Spleen (tissue), 11 donors: Measurements from ENCODE around the gene ADA. TPM values are rescaled to one million over a fixed set of nuclear protein-coding genes. Genes with fewer than 3 reads are reported as not detected.

Experiments
- DNase-seq: peaks from one replicate; pipeline ENCODE4 v3.0.0-alpha.2; 2020
- H3K27ac ChIP-seq, 8 donors: fragments of 200-600 bp; sonication (generic) in 7 of 8; 1 replicate in 4 of 8; 2 replicates in 4 of 8; pipeline versions ENCODE4 v1.5.0 to v1.8.0; 2016 to 2021; ENCODE audit warnings: inconsistent platforms in 4 of 8, mild to moderate bottlenecking in 4 of 8, moderate library complexity in 1 of 8
- H3K27me3 ChIP-seq, 7 donors: fragments of 200-600 bp; sonication (generic) in 6 of 7; replicated peaks in 1 of 7; 1 replicate in 4 of 7; 2 replicates in 3 of 7; pipeline versions ENCODE4 v1.5.0 to v1.8.0; 2016 to 2021; ENCODE audit warnings: inconsistent platforms in 3 of 7, mild to moderate bottlenecking in 1 of 7
- H3K36me3 ChIP-seq, 6 donors: fragments of 200-600 bp; sonication (generic) in 5 of 6; 1 replicate in 4 of 6; 2 replicates in 2 of 6; pipeline versions ENCODE4 v1.5.0 to v1.8.0; 2016 to 2021; ENCODE audit warnings: inconsistent platforms in 2 of 6
- H3K4me1 ChIP-seq, 6 donors: fragments of 200-600 bp; sonication (generic) in 5 of 6; 1 replicate in 3 of 6; 2 replicates in 3 of 6; pipeline versions ENCODE4 v1.5.0 to v1.8.0; 2016 to 2021; ENCODE audit warnings: inconsistent platforms in 3 of 6
- H3K4me3 ChIP-seq, 8 donors: fragments of 200-600 bp; sonication (generic) in 7 of 8; 1 replicate in 4 of 8; 2 replicates in 4 of 8; pipeline versions ENCODE4 v1.5.0 to v1.8.0; 2016 to 2021; ENCODE audit warnings: inconsistent platforms in 4 of 8, mild to moderate bottlenecking in 4 of 8, moderate library complexity in 2 of 8
- H3K9me3 ChIP-seq, 8 donors: fragments of 200-600 bp; sonication (generic) in 7 of 8; 1 replicate in 4 of 8; 2 replicates in 4 of 8; pipeline versions ENCODE4 v1.5.0 to v1.8.0; 2016 to 2021; ENCODE audit warnings: inconsistent platforms in 4 of 8
- CTCF ChIP-seq, 11 experiments: fragments of 200-600 bp in 7 of 11; fragments of 450-650 bp in 4 of 11; sonication (generic) in 4 of 11; IDR thresholded peaks in 8 of 11; conservative IDR thresholded peaks in 3 of 11; 1 replicate in 7 of 11; 2 replicates in 4 of 11; pipeline versions ENCODE4 v1.4.0 to v1.8.0; 2016 to 2021; ENCODE audit warnings: antibody characterized with exemption in 11 of 11, inconsistent platforms in 4 of 11, mild to moderate bottlenecking in 1 of 11
- POLR2A ChIP-seq, 3 donors: fragments of 450-650 bp; IDR thresholded peaks; one replicate each; pipeline ENCODE4 v1.5.1; 2017; ENCODE audit warnings: antibody characterized with exemption in 3 of 3, mild to moderate bottlenecking in 1 of 3
- POLR2AphosphoS5 ChIP-seq, 3 donors: sonication (generic); formaldehyde crosslinking; IDR thresholded peaks; one replicate each; pipeline ENCODE4 v1.5.1; 2017; ENCODE audit warnings: antibody characterized with exemption in 3 of 3
- WGBS, 5 donors: extraction: QIAGEN DNeasy Blood & Tissue Kit in 3 of 5; methylation state at CpG; one replicate each; pipeline versions ENCODE4 v1.1.5 to v1.1.7; 2013 to 2018; 5-methylcytosine and 5-hydroxymethylcytosine counted together
- intact Hi-C: fragments of 100-400 bp; cut with DNase I; formaldehyde crosslinking; loops from one replicate; pipeline ENCODE4 v1.15.0; 2023; ENCODE audit warnings: low total_unique reads
- polyA plus RNA-seq, 3 donors: library from polyadenylated mRNA; stranded (reverse); fragments of 200-250 nt; gene quantifications; one replicate each; pipeline ENCODE4 v1.2.1, GENCODE V29; 2013
- total RNA-seq, 7 donors: library from RNA; depleted of rRNA in 3 of 7; stranded (reverse); fragments of >200 nt in 3 of 7; fragmentation: NEBNext Ultra II Directional in 4 of 7; extraction: Animal tissue kit (Norgen Biotek cat#: 25700) in 4 of 7; gene quantifications; one replicate each; pipeline versions ENCODE4 v1.1.0 to v1.2.1, GENCODE V29; 2016 to 2021
- donor health status: healthy with polysubstance abuse.
- donor health status: DM: no; HTN: no; CAD: no; lungs with moderate emphysema.
- donor health status: DM: no; HTN: no; CAD: no.
- donor health status: Bipolar disorder and iron deficiency.
- donor health status: healthy.
- donor health status: DM: no; HTN: no; CAD: no.
- donor health status: DM: yes; HTN: yes; CAD: no.

The ADA gene
- total and polyA plus RNA-seq, 10 donors = 14.8 to 30.4 (median 22.5) TPM

GRCh38 chr20:44633187-44633810, 18.2 kb downstream of the ADA start:
- H3K27me3 ChIP-seq = no peaks in the 10 kb centered on the region
- TF ChIP-seq POLR2AphosphoS5 (IDR thresholded peaks at IDR 0.05) (no peak), POLR2A (IDR thresholded peaks at IDR 0.05) (no peak), CTCF (IDR thresholded peaks at IDR 0.05 in 8 of 11, conservative IDR thresholded peaks at IDR 0.05 in 3 of 11) (no peak)
- whole genome bisulfite sequencing, 5 donors = 82 to 94% (median 87%) methylated on average over 3 of the region's 3 CpGs
- intact Hi-C loops = no loop called here
- peaks cover 0 to 43% (median 6%) of the 10 kb centered on the region in 6 donors for H3K36me3 ChIP-seq
- H3K9me3 ChIP-seq = no peaks in the 10 kb centered on the region
- H3K27ac ChIP-seq = no peak overlapping the region
- H3K4me1 ChIP-seq = peaks cover 0 to 17% (median 0%) of the 10 kb centered on the region in 6 donors
- no peak overlapping the region for H3K4me3 ChIP-seq
- DNase-seq = no peak

GRCh38 chr20:44632103-44632752, 19.3 kb downstream of the ADA start:
- Histone ChIP-seq H3K36me3 (peaks cover 0 to 50% (median 6%) of the 10 kb centered on the region in 6 donors), H3K4me1 (peaks cover 0 to 9% (median 0%) of the 10 kb centered on the region in 6 donors), H3K9me3 (no peaks in the 10 kb centered on the region), H3K4me3 (no peak overlapping the region), H3K27ac (no peak overlapping the region), H3K27me3 (no peaks in the 10 kb centered on the region)
- no peak for TF ChIP-seq POLR2A (IDR thresholded peaks at IDR 0.05)
- TF ChIP-seq CTCF (IDR thresholded peaks at IDR 0.05 in 8 of 11, conservative IDR thresholded peaks at IDR 0.05 in 3 of 11) = no peak
- TF ChIP-seq POLR2AphosphoS5 (IDR thresholded peaks at IDR 0.05) = no peak
- no peak for DNase-seq
- intact Hi-C loops = no loop called here
- 70 to 80% (median 77%) methylated on average over 8 of the region's 8 CpGs for WGBS, 5 donors

DNA sequence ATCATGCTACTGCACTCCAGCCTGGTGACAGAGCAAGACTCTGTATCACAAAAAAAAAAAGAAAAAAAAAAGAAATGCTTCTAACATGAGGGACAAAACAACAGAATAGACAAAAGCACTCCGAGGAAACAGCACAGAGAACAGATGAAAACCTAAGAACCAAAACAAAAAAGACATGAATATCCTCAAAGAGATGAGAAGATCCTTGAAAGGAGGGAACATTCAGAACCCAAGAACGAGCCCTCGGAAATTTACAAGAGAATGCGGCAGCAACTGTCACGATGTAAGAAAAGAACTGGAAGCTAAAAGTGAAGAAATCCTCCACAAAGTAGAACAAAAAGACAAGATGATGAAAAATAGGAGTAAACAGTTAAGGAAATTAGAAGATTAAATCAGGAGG, 21.2 kb downstream of the ADA start:
- 92 to 98% (median 95%) methylated on average over 5 of the region's 5 CpGs for WGBS, 5 donors
- no peak overlapping the region for H3K27ac ChIP-seq
- H3K4me3 ChIP-seq = no peak overlapping the region
- no peaks in the 10 kb centered on the region for H3K27me3 ChIP-seq
- H3K36me3 ChIP-seq = peaks cover 0 to 51% (median 6%) of the 10 kb centered on the region in 6 donors
- intact Hi-C loops = no loop called here
- H3K9me3 ChIP-seq = no peaks in the 10 kb centered on the region
- TF ChIP-seq POLR2AphosphoS5 (IDR thresholded peaks at IDR 0.05) (no peak), POLR2A (IDR thresholded peaks at IDR 0.05) (no peak), CTCF (IDR thresholded peaks at IDR 0.05 in 8 of 11, conservative IDR thresholded peaks at IDR 0.05 in 3 of 11) (no peak)
- no peak for DNase-seq
- peaks cover 0 to 5% (median 0%) of the 10 kb centered on the region in 6 donors for H3K4me1 ChIP-seq

GRCh38 chr20:44629542-44629941, 22.0 kb downstream of the ADA start:
- Histone ChIP-seq H3K9me3 (no peaks in the 10 kb centered on the region), H3K4me3 (no peak overlapping the region), H3K4me1 (peaks cover 0 to 5% (median 0%) of the 10 kb centered on the region in 6 donors), H3K27ac (no peak overlapping the region), H3K27me3 (no peaks in the 10 kb centered on the region), H3K36me3 (peaks cover 0 to 50% (median 4%) of the 10 kb centered on the region in 6 donors)
- WGBS, 5 donors = 73 to 85% (median 81%) methylated on average over 9 to 10 of the region's 10 CpGs
- no peak for DNase-seq
- no peak for TF ChIP-seq POLR2A (IDR thresholded peaks at IDR 0.05)
- TF ChIP-seq CTCF (IDR thresholded peaks at IDR 0.05 in 8 of 11, conservative IDR thresholded peaks at IDR 0.05 in 3 of 11) = no peak
- TF ChIP-seq POLR2AphosphoS5 (IDR thresholded peaks at IDR 0.05) = no peak
- intact Hi-C loops = no loop called here
